ENCODE results near the gene GDAP1L1.

DNA sequence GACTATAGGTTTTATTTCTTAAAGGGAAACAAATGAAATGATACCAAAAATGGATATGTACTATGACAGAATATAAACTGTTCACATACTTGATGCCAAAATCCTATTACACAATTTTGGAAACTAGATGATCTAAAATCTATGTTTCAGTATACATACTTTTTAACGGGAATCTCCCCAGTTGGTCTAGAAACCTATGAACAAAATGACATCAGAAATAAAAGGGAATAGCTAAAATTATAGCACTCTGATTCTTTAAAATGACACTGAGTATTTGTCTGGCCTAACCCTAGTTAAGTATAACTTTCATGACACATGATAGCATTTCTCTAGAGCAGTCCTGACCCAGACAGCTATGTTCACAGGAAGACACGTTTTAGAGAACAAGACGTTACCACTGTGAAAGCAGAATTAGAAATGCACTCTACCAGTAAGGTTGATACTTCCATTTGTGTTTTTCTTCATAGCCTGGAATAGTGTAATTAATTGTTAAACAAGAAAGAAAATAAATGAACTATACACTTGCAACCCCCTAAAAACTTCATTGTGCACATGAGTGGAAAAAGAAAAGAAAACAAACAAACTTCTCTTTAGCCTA is 39.9 kb upstream of the GDAP1L1 start:
- TF ChIP-seq, protein P1, sequence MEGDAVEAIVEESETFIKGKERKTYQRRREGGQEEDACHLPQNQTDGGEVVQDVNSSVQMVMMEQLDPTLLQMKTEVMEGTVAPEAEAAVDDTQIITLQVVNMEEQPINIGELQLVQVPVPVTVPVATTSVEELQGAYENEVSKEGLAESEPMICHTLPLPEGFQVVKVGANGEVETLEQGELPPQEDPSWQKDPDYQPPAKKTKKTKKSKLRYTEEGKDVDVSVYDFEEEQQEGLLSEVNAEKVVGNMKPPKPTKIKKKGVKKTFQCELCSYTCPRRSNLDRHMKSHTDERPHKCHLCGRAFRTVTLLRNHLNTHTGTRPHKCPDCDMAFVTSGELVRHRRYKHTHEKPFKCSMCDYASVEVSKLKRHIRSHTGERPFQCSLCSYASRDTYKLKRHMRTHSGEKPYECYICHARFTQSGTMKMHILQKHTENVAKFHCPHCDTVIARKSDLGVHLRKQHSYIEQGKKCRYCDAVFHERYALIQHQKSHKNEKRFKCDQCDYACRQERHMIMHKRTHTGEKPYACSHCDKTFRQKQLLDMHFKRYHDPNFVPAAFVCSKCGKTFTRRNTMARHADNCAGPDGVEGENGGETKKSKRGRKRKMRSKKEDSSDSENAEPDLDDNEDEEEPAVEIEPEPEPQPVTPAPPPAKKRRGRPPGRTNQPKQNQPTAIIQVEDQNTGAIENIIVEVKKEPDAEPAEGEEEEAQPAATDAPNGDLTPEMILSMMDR (IDR thresholded peaks at IDR 0.05): no peak
- no peak for TF ChIP-seq POLR2A (IDR thresholded peaks at IDR 0.05; ENCODE audit: low read length)
- TF ChIP-seq JUN (IDR thresholded peaks at IDR 0.05): no peak
- TF ChIP-seq CHD2 (IDR thresholded peaks at IDR 0.05; ENCODE audit: low read length, partially characterized antibody): no peak
